Stimulated activated CD4-positive, alpha-beta T cell treated with anti-CD3 and anti-CD28 coated beads, TNF-alpha, amount 100 ng/mL, for 4 hours (primary cell): ENCODE measurements around the gene RIMBP3B.
"Not testable (repeated sequence)": the region's sequence is repeated elsewhere in the genome, so short reads cannot be mapped to it uniquely, and the experiment has no call there.

Experiments
- DNase-seq, 3 experiments: peaks; one replicate each; pipeline ENCODE4 v3.0.0-alpha.2; 2020; ENCODE audit warnings: low read depth in 3 of 3

RIMBP3B gene

GRCh38 chr22:21416375-21416774 lies 32.8 kb downstream of the RIMBP3B start:
- DNase-seq: not testable (repeated sequence)

- DNase-seq: not testable (repeated sequence)
Observed at GRCh38 chr22:21417227-21417746, 33.7 kb downstream of the RIMBP3B start, which contains the start of gene HIC2. HIC2 (plus strand) TSS chr22:21417371; CDS start chr22:21442832, 25,461 bp downstream.

DNA sequence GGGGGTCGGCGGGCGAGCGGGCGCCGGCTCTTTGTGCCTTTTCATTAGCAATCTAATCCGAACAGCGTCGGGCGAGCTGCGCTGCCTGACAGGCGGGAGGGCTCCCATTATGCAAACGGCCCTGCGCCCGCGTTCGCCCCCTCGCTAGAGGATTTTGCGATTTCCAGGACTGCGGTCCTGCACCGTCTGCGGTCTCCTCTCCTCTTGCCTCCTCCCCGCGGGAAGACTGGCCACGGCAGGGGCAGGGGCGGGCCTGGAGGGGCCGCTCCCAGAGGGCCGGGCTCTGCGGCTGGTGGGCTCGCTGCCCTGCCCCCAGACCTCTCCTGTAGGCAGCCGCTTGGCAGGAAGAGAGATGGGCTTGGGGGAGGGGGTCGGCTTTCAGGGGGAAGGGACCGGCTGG lies 34.3 kb downstream of the RIMBP3B start:
- not testable (repeated sequence) for DNase-seq

DNA sequence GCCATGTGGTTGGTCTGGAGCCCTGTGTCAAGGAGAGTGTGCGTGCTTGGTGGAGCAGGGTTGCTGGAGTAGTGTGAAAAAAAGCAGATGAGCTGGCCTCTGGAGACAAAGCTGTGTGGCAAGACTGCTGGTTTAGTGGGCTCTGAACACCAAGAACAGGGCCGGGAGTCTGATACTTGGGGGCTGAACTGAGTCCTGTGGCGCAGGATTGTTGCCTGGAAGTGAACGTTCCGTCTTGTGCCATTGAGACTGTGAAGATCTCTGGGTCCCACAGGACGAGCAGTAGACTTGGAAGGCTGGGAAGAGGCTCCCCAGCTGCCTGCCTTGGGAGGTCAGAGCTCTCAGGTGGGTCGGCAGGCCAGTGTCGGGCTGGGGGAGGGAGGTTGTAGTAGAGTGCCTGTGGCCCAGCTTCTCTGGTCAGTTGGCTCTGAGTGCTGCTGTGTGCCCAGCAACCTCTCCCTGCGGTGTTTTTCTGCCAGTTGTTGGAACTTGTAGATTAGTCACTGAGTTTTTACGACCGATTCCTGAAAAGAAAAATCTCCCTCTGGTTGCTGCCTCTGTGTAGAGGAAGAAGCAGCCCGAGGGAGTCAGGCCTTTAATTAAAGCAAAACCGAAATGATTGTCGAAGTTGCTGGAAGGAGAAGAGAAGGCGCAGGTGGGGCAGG lies 35.6 kb downstream of the RIMBP3B start:
- not testable (repeated sequence) for DNase-seq

DNA sequence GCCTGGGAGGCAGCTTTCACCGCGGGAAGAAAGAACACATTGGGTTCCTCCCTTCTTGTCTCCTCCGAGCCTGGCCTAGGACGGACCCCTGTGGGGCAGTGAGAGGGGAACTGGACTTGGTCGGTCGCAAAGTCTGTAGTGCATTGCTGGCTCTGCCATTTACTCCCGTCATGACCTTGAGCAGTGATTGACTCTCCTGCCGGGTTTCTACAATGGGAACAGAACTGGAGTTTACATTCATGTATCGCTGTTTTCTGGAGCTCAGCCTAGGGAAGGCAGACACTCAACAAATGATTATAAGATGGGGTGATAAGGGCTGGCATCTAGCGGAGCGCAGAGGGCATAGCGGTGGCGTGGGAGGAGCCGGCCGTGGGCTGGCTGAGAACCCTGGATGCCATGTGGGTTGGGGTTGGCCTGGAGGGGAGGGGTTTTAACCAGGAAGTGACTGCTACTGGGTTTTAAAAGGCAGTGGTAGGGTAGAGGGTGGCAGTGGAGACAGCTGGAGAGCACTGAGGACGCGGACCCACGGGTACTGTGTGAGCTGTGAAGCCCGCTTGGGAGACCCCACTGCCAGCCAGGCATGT lies 36.7 kb downstream of the RIMBP3B start:
- DNase-seq: not testable (repeated sequence)

GRCh38 chr22:21424084-21424709 lies 40.6 kb downstream of the RIMBP3B start:
- not testable (repeated sequence) for DNase-seq

- not testable (repeated sequence) for DNase-seq
Observed at GRCh38 chr22:21434378-21435233, 51.1 kb downstream of the RIMBP3B start.

GRCh38 chr22:21435998-21436810 lies 52.7 kb downstream of the RIMBP3B start:
- not testable (repeated sequence) for DNase-seq

DNA sequence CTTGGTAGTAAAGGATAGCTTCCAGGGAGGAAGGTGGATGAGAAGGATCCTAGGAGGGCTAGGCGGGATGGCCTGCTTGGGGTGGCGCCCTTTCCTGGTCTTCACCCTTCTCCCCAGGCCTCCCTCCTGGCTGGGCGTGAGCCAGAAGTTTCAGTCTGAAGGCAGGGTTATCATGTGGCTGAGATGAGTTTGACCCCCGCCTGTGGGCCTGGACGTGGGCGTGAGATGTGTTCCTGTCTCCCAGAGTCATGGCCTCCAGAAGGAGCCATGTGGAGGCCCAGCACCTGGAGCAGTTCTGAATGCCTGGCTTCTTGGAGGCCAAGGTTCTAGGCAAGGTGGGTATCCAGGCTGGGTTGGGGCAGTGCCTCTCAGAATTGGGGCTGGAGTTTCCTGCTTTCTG lies 54.5 kb downstream of the RIMBP3B start:
- DNase-seq: not testable (repeated sequence)
